Duodenal mucosa (tissue), 2 donors: ENCODE data around the gene LASP1.
"Not testable (repeated sequence)": the region's sequence is repeated elsewhere in the genome, so short reads cannot be mapped to it uniquely, and the experiment has no call there.

Experiments
- H3K27ac ChIP-seq: one replicate; pipeline ENCODE4 v1.7.0; 2013; ENCODE audit warnings: low read depth, low read length
- H3K27me3 ChIP-seq, 2 donors: one replicate each; pipeline ENCODE4 v1.7.0; 2013; ENCODE audit warnings: low read length in 2 of 2, control low read depth in 1 of 2; ENCODE audit not compliant: insufficient read depth in 2 of 2, control insufficient read depth in 1 of 2
- H3K36me3 ChIP-seq, 2 donors: one replicate each; pipeline ENCODE4 v1.7.0; 2013; ENCODE audit warnings: low read length in 2 of 2, control low read depth in 1 of 2; ENCODE audit not compliant: insufficient read depth in 2 of 2, control insufficient read depth in 1 of 2
- H3K4me1 ChIP-seq, 2 donors: one replicate each; pipeline ENCODE4 v1.7.0; 2013; ENCODE audit warnings: low read length in 2 of 2, control low read depth in 1 of 2; ENCODE audit not compliant: insufficient read depth in 2 of 2, control insufficient read depth in 1 of 2
- H3K4me3 ChIP-seq, 2 donors: one replicate each; pipeline ENCODE4 v1.7.0; 2013; ENCODE audit warnings: low read length in 2 of 2, low read depth in 1 of 2
- H3K9ac ChIP-seq, 2 donors: one replicate each; pipeline ENCODE4 v1.7.0; 2013; ENCODE audit warnings: low read length in 2 of 2, low read depth in 1 of 2
- H3K9me3 ChIP-seq, 2 donors: one replicate each; pipeline ENCODE4 v1.7.0; 2013; ENCODE audit warnings: low read length in 2 of 2, control low read depth in 1 of 2; ENCODE audit not compliant: control insufficient read depth in 1 of 2

Gene LASP1

DNA sequence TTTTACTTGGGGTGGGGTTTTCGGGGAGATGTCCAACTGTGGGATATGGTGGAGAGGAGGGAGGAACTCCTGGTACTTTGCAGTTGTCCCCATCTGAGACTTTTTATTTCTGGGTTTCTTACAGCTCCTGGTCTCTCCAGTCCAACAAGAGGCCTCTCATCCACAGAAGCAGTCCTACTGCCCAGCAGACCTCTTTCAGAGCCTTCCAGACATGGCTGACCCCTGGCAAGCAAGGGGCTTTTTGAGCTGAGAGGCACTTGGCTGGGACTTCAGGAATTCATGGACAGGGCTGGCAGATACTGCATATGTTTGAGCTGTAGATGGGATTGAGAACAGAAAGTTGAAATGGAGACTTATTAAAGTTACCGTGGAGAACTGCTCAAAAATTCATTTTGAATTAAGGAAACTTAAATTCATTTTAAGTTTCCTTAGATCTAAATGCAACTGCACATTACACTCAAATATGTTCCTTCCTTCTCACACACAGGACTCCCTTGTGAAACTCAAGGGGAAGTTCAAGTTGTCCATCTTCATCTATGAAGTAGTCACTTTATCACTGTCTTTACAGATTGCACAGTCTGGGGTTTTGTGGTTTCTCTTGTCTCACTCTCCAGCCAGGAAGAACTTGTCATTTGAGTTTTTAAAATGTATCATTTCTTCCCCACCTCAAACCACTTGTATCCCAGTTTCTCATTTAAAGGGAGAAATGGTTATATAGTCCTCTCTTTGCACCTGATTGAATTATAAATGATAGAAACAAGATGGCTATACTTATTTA lies 56.6 kb downstream of the LASP1 start:
- H3K36me3 ChIP-seq: no peaks in the 10 kb centered on the region
- H3K27me3 ChIP-seq: no peaks in the 10 kb centered on the region
- peaks cover 14 to 15% of the 10 kb centered on the region in 2 donors for H3K4me1 ChIP-seq
- H3K4me3 ChIP-seq: no peak overlapping the region
- H3K27ac ChIP-seq: no peak overlapping the region
- no peaks in the 10 kb centered on the region for H3K9me3 ChIP-seq
- H3K9ac ChIP-seq: no peak overlapping the region

DNA sequence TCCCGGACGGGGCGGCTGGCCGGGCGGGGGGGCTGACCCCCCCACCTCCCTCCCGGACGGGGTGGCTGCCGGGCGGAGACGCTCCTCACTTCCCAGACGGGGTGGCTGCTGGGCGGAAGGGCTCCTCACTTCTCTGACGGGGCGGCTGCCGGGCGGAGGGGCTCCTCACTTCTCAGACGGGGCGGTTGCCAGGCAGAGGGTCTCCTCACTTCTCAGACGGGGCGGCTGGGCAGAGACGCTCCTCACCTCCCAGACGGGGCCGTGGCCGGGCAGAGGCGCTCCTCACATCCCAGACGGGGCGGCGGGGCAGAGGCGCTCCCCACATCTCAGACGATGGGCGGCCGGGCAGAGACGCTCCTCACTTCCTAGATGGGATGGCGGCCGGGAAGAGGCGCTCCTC lies 60.9 kb downstream of the LASP1 start:
- not testable (repeated sequence) for H3K4me3 ChIP-seq, H3K9ac ChIP-seq, H3K27ac ChIP-seq, H3K4me1 ChIP-seq, H3K27me3 ChIP-seq, H3K36me3 ChIP-seq, H3K9me3 ChIP-seq

- not testable (repeated sequence) for H3K27me3 ChIP-seq, H3K4me3 ChIP-seq, H3K27ac ChIP-seq, H3K9me3 ChIP-seq, H3K9ac ChIP-seq, H3K36me3 ChIP-seq, H3K4me1 ChIP-seq
Measured at GRCh38 chr17:38933962-38934361, 64.1 kb downstream of the LASP1 start.

DNA sequence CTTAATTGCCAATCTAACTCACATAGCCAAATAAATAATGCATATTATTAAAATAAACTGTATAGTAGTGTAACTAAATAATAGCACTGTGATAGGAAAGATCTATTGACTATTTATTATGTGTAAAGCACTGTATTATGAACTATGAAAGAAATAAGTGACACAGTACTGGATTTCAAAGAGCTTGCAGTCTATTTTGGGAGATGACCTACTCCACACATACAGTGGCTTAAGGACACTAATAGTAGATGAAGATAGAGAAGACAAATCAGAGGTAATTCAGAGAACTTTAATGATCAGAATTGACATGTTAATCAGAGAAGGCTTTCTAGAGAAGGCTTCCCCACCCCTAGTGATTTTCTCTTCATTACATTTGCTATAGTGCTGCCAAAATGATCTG lies 70.1 kb downstream of the LASP1 start:
- H3K36me3 ChIP-seq: no peaks in the 10 kb centered on the region
- H3K9me3 ChIP-seq: no peaks in the 10 kb centered on the region
- H3K9ac ChIP-seq: no peak overlapping the region
- no peaks in the 10 kb centered on the region for H3K4me1 ChIP-seq
- no peak overlapping the region for H3K27ac ChIP-seq
- H3K27me3 ChIP-seq: no peaks in the 10 kb centered on the region
- H3K4me3 ChIP-seq: no peak overlapping the region

DNA sequence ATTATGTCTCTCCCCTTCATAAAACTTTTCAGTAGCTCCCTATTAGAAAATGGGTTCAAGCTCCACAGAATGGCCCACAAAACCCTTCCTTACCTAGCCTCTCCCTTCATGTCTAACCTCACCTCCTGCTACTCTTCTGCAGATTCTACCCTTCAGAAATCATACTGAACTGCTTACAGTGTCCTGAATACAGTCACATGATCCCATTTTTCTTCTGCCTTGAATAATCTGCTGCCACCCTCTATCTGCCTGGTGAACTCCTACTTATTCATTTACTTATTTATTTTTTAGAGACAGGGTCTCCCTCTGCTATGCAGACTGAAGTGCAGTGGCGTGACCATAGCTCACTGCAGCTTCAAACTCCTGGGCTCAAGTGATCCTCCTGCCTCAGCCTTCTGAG lies 70.5 kb downstream of the LASP1 start:
- Histone ChIP-seq H3K4me1 (no peaks in the 10 kb centered on the region), H3K27me3 (no peaks in the 10 kb centered on the region), H3K27ac (no peak overlapping the region), H3K36me3 (no peaks in the 10 kb centered on the region), H3K9me3 (no peaks in the 10 kb centered on the region), H3K4me3 (no peak overlapping the region), H3K9ac (no peak overlapping the region)

DNA sequence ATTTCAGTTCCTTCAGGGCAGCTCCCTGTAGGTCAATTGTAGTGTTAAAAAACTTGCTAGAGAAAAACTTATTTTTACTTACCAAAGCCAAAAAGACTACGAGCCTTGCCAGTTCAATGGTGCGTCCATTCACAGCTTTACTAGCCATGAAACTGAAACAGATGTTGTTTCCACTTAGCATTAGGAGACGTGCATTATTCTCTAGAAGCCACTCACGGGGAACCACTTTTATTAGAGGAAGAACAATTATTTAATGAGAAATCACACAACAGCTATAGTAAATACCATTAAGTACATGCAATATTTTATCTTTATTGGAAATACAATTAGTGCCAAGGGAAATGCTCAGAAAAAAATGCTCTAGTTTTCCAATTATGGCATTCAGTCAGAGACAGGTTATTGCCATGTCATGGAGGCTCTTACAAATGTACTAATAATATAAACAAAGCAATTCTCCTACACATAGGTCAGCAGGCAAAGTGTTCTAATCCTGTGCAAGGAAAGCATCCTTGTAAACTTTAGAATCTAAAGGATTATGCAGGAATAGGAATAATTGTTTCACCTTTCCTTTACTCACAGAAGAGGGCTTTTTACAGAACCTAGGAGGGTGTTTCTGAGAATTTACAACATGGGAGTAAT lies 73.0 kb downstream of the LASP1 start:
- H3K36me3 ChIP-seq: no peaks in the 10 kb centered on the region
- H3K9ac ChIP-seq: no peak overlapping the region
- no peaks in the 10 kb centered on the region for H3K9me3 ChIP-seq
- no peaks in the 10 kb centered on the region for H3K27me3 ChIP-seq
- no peak overlapping the region for H3K27ac ChIP-seq
- H3K4me3 ChIP-seq: no peak overlapping the region
- H3K4me1 ChIP-seq: no peaks in the 10 kb centered on the region

GRCh38 chr17:38943607-38944006 lies 73.7 kb downstream of the LASP1 start:
- Histone ChIP-seq H3K36me3 (no peaks in the 10 kb centered on the region), H3K9ac (no peak overlapping the region), H3K4me1 (no peaks in the 10 kb centered on the region), H3K4me3 (no peak overlapping the region), H3K27ac (no peak overlapping the region), H3K27me3 (no peaks in the 10 kb centered on the region), H3K9me3 (no peaks in the 10 kb centered on the region)

DNA sequence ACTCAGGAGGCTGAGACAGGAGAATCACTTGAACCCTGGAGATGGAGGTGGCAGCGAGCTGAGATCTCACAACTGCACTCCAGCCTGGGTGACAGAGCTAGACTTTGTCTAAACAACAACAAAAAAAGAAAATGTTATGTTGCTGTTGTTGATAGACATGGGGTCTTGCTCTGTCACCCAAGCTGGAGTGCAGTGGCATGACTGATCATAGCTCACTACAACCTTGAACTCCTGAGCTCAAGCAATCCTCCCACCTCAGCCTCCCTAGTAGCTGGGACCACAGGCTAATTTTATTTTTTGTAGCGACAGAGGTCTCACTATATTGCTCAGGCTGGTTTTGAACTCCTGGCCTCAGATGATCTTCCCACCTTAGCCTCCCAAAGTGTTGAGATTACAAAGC lies 77.3 kb downstream of the LASP1 start:
- H3K9ac ChIP-seq: no peak overlapping the region
- H3K36me3 ChIP-seq: no peaks in the 10 kb centered on the region
- H3K27ac ChIP-seq: no peak overlapping the region
- H3K4me1 ChIP-seq: no peaks in the 10 kb centered on the region
- no peak overlapping the region for H3K4me3 ChIP-seq
- no peaks in the 10 kb centered on the region for H3K27me3 ChIP-seq
- no peaks in the 10 kb centered on the region for H3K9me3 ChIP-seq

- not testable (repeated sequence) for H3K27me3 ChIP-seq, H3K4me1 ChIP-seq, H3K36me3 ChIP-seq, H3K9me3 ChIP-seq, H3K4me3 ChIP-seq, H3K27ac ChIP-seq, H3K9ac ChIP-seq
Measured at GRCh38 chr17:38953800-38954199, 83.9 kb downstream of the LASP1 start.

GRCh38 chr17:38958326-38958725 lies 88.5 kb downstream of the LASP1 start:
- H3K27ac ChIP-seq: no peak overlapping the region
- no peaks in the 10 kb centered on the region for H3K36me3 ChIP-seq
- no peaks in the 10 kb centered on the region for H3K9me3 ChIP-seq
- no peaks in the 10 kb centered on the region for H3K4me1 ChIP-seq
- H3K4me3 ChIP-seq: no peak overlapping the region
- H3K9ac ChIP-seq: no peak overlapping the region
- no peaks in the 10 kb centered on the region for H3K27me3 ChIP-seq
